ENCODE measurements around the gene FAM118B.

DNA sequence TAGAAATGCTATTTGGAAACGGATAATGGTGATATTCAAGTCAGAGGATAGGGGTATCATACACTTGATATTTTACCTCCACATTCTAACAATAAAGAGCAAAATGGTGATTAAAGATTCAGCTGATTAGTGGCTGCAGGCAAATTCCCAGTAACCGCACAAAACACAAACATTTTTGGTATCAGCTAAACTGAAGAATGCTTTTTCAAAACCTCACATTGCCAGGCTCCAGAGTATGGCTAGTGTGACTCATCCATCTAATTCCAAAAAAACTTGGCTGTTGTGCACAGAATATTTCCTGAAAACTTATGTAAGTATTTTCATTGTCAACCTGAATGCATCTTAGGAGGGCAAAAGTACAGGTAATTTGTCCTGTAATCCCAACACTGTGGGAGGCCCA lies 46.2 kb downstream of the FAM118B start:
- TF ChIP-seq CTCF (IDR thresholded peaks at IDR 0.05; ENCODE audit: insufficient read depth, low read length) (no peak), POLR2AphosphoS5 (IDR thresholded peaks at IDR 0.05; ENCODE audit: low read depth) (no peak)
